Central memory CD4-positive, alpha-beta T cell (primary cell): ENCODE results near the gene ATAD3B.
"Not testable (repeated sequence)": the region's sequence is repeated elsewhere in the genome, so short reads cannot be mapped to it uniquely, and the experiment has no call there.

Experiments used
- DNase-seq: peaks from one replicate; pipeline ENCODE4 v3.0.0; 2022

ATAD3B gene

DNA sequence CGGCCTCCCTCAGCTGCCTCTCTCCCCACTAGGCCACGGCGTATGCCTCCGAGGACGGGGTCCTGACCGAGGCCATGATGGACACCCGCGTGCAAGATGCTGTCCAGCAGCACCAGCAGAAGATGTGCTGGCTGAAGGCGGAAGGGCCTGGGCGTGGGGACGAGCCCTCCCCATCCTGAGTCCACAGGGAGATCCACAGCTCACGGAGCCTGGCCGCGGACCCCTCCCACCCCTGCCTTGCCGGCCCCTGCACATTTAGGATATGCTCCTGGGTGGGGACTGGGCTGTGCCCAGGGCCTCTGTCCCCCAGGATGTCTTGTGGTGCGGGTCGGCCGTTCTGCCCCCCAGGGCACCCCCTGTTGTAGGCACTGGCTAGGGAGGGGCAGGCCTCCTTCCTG lies 62.3 kb downstream of the ATAD3B start:
- DNase-seq = not testable (repeated sequence)

DNA sequence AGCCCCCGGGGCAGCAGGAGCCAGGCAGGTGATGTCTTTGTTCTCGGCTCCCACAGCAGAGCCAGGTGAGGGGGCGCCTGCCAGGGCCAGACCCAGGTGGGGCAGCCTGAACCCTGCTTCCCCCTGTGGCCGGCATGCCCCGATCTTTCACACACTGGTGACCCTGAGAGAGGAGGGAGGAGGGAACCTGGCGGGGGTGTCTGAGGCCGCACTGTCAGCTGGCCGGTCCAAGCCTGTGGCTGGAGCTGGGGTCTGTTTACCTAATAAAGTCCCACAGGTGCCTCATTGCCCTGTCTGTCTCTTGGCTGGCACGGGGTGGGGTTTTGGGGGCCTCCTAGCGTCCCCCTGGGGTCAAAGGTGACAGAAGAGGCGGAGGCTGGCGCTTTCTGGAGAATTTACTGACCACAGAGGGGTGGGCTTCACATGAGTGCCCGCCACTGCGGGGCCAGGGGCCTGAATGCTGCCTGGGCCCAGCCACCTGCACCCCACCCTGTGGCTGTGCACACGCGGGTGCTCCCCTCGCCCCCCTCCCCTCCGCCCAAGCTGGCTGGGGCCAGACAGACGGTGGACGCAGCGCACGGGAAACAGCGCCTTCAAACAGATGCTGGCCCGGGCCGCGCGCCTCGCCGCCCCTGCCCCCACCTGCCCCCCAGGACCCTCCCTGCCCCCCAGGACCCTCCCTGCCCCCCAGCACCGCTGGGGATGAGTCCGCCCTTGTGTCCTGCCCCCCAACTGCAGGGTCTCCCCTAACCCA lies 63.0 kb downstream of the ATAD3B start:
- no peak for DNase-seq

DNA sequence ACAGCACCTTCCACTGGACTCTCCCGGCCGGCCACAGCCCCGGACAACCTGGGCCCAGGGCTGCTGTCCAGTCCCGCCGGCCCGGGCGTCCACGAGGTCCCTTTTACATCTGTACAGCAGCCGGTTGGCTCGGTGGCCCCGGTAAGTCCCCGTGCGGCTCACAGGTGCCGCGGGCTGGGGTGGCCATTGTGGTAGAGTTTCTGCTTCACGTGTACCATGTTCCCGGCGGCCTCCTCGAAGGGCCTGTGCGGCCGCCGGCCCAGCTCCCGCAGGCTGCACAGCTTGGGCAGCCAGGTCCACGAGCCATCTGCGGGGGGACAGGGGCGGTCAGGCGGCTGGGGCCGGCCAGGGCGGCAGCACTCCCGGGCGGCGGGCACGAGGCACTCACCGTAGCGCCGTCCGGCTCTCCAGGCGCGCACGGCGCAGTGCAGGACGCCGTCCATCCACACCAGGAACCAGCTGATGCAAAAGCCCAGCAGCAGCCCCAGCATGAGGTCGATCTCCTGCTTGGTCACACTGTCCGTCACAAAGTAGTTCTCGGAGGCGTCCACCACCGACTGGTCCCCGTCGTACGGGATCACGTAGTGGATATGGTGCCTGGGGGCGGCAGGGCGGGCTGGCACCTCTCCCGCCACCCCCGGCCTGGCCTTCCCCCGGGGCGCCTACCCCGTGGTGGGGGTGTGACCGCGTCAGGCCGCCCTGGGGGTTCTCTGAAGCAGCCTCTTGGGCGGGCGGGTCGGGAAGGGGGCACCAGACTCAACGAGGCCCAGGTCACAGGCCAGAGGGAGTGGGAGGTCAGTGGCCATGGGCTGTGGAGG lies 63.8 kb downstream of the ATAD3B start:
- no peak for DNase-seq

DNA sequence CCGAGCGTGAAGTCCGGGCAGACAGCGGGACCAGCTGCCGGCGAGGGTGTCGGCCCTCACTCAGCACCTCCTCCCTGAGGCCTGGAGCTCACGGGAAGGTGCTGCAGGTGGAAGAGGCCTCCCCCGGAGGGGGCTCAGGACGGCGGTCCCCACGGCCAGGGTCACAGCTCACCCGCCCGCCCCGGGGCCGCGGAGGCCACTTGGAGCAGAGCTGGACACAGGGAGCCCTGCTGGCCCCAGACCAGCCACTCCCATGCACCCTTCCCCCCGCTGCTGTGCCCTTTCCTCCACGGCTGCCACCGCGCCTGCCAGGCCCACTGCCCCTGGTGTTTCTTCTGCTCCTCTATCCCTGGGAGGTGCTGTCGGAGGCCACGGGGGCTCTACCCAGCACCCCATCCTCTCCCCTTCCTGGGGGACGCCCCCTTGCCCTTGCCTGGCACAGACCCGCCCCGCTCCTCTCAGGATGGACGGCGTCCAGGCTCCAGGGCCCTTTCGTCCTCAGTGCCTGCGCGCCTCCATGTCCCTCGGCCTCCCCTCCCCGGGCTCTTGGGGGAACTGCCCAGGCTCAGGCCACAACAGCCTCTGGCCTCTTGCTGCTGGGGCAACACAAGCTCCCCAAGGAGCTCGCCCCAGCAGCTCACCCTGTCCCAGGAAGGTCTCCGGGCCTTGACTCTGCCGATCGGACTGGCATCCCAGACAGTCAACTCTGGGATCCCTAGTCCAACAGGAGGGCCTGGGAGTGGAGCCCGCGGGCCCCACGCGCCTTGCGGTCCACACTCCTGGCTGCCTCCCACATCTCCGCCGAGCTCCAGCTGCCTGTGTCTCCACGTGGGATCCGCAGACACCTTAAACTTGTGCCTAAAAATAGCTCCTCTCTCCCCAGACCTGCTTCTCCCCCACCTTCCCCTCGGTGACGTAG lies 64.7 kb downstream of the ATAD3B start:
- no peak for DNase-seq

DNA sequence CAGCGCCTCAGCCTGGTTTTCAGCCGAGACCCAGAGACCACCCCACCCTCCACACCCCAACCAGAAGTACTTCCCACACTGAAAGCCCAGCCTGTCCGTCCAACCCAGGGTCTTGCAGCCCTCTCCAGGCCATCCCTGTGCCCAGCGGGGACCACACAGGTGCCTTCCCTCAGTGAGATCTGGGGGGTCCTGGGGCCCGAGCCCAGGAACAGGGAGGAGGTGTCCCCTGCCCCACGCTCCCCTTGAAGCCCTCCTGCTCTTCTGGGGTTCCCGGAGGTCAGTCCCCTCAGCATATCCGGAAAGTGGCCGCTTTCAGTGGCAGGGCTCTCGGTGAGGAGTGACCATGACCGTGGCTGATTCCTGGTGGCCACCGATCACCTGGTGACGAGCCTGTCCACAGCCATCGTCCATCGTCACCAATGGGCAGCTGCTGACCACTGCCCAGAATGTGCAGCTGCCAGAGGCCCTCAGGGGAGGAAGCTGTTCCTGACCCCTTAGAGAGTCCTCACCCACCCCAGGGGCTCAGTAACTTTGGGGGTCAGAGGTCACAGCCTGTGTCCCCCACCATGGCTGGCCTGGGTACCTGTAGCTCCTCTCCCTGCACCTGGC lies 65.5 kb downstream of the ATAD3B start:
- DNase-seq = no peak

DNA sequence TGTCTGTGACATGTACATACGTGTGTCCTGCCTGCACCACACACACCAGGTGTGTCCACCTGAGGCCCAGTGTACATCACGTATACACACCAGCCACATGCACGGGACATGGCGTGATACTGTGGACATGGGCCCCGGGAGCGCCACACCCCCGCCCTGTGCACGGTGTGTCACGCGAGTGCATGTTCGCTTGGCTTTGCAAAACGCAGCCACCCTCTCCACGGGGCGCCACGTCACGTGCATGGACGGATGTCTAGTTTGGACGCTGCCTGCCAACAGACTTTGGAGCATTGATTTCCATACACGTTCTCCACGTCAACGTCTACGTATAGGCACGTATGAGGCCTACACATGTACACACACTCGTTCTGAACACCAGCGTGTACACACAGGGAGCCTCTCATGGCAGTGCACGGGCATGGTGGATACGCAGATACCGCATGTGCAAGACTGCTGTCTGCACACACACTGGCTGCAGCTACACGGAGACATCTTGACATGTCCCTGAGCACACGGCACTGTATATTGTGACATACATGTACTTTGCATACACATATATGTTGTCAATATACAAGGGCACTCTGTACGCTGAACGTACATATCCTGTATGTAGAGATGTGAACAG lies 66.2 kb downstream of the ATAD3B start:
- no peak for DNase-seq

DNA sequence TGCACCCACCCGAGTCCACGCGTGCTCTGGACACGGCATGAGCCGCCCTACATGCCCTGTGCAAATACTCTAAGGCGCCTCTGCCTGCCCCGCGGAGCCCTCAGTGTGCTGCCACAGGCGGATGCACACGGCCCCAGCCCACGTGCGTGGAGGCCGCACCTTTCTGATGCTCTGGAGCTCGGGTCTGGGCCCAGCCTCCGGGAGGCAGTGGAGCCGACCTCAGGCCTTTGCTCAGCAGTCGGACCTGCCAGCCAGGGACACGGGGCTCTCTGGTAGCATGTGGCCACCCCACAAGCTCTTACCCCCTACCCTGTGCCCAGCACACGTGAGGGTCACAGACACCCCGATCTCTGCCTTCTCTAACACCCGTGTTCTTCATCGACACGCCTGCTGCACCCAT lies 66.8 kb downstream of the ATAD3B start:
- no peak for DNase-seq

DNA sequence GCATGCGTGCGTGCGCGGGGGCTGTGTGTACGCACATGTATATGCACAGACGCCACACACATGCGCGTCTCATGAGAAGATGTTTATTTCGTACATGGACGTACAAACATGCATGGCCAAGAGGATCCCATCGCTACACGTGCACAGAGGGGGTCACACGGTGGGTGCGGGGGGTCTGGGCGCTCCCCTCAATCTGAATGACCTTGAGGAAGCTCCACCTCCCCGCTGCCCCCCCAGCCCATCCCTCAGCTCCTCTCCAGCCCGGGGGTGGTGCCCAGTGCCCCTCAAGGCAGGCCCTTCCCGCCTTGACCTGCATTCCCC lies 67.4 kb downstream of the ATAD3B start:
- DNase-seq = no peak

DNA sequence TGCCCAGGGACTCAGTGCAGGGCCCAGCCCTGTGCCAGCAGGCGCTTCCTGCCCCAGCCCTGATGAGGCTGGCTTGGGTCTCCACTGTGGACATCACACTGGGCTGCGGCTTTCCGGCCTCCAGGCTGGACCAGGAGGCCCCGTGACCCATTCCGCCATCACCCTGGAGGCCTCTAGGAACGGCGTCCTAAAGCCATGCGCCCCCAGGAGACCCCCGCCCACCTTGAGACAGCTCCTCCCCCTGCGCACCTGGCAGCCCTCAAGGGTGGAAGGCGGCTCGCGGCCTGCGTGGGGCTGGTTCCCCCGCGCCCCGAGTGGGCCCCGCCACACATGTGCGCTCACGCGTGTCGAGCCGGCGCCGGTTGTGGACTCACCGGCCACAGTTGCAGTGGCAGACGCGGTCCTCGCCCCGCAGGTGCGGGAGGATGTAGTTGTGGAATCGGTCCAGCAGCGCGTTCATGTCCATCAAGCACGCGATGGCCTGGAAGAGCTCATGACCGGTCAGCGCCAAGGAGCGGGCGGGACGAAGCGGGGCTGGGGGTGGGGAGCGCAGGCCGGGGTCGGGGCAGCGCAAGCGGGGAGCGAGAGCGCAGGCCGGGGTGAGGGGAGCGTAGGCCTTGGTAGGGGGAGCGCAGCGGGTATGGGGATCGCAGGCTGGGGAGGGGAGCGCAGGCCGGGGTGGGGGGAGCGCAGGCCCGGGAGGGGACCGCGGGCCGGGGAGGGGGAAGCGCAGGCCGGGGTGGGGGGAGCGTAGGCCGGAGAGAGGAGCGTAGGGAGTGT lies 67.9 kb downstream of the ATAD3B start:
- DNase-seq = no peak

DNA sequence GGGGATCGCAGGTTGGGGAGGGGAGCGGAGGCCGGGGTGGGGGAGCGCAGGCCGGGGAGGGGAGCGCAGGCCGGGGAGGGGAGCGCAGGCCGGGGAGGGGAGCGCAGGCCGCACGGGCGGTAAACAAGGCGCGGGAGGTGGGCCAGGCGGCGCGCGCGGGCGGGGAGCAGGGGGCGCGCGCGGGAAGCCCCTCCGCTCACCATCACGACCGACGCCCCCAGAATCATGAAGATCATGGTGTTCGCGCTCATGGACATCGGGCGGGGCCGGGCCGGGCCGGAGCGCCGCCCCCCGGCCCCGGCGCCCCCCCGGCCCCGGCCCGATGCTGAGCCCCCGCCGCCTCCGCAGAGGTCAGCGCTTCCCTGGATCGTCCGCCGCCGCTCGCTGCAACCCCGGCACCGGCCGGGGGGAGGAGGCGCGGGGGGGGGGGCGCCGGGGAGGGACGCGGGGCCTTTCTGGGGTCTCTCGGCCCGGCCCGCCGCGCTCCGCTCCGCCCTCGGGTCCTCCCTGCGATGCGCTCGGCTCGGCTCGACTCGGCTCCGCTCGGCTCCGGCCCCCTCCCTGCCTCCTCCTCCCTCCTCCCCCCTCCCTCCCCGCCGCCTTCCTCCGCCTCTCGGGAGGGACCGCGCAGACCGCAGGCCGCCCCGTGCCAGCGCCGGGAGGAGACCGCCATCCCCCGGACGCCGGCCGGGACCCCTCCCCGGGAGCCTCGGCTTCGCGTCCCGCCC lies 68.7 kb downstream of the ATAD3B start, which contains the start of gene TMEM240:
Gene TMEM240 (minus strand): TSS at position 535 of the 728 bp plus-strand sequence. CDS start 278 bp downstream, at position 257.
- DNase-seq = peak; percentile 29

DNA sequence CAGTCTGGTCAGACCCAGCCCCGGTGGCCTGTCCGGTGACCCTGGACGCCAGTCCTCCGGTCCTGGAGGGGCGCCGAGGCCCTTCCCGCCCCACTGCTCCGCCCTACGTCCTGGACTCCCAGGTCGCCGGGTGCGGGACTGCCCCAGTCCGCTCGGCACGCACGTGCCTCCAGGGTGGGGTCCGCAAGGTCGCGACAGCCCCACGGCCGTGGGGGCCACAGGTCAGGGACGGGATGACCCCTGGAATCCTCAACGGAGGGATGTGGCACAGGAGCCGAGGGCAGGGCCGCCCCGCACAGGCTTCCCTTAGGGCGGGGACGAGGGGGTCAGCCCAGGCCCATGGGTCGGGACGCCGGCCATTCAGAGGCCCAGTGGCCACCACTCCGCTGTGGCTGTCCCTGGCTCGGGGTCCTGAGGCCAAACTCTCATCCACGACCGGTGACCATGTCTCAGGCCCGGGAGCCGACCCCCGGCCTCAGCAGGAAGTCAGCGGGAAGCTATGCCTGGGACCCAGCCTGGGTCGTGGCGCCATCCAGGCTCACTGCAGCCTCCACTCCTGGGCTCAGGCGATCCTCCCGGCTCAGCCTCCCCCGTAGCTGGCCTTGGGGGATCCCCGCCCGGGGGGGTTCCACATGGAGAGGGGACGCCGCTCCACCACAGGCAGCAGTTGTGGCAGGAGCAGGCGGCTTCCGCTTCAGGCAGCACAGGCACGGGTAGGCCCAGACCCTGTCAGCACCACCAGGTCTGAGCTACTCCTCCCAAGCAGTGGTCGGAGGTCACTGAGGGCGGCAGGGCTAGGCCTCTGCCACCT lies 69.5 kb downstream of the ATAD3B start:
- DNase-seq = no peak

DNA sequence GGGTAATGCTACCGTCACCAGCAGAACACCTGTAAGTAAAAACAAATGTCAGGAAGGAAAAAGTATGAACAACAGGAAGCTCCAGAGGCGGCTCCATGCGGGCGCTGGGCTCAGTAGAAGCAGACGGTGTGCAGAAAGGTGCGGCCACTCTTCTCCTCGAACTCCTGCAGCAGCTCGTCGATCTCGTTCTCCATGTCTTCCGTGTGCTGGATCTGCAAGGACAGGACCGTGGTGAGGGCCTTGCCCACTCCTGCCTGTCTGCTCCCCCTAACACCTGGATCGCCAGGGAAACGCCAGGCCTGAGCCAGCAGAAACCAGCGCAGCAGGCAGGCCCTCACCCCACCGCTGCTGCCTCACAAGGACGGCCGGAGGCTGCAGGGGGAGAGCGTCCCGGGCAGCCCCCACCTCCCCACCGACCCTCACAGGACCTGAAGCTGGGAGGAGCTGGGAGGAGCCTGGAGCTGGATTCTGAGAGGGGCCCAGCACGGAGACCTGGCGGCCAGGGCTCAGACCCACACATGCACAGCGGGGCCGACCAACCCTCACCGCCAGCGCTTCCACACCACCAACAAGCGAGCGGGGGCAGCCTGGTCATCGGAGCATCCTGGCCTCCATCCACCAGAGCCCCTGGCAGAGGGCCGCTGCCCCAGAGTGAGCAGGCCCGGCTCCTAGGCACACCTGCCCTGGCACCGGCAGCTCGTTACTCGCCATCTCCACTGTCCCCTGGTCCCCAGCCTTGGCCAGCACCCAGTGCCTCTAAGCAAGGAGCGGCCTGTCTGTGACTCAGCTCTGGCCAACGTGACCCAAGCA lies 70.6 kb downstream of the ATAD3B start:
- DNase-seq = no peak

DNA sequence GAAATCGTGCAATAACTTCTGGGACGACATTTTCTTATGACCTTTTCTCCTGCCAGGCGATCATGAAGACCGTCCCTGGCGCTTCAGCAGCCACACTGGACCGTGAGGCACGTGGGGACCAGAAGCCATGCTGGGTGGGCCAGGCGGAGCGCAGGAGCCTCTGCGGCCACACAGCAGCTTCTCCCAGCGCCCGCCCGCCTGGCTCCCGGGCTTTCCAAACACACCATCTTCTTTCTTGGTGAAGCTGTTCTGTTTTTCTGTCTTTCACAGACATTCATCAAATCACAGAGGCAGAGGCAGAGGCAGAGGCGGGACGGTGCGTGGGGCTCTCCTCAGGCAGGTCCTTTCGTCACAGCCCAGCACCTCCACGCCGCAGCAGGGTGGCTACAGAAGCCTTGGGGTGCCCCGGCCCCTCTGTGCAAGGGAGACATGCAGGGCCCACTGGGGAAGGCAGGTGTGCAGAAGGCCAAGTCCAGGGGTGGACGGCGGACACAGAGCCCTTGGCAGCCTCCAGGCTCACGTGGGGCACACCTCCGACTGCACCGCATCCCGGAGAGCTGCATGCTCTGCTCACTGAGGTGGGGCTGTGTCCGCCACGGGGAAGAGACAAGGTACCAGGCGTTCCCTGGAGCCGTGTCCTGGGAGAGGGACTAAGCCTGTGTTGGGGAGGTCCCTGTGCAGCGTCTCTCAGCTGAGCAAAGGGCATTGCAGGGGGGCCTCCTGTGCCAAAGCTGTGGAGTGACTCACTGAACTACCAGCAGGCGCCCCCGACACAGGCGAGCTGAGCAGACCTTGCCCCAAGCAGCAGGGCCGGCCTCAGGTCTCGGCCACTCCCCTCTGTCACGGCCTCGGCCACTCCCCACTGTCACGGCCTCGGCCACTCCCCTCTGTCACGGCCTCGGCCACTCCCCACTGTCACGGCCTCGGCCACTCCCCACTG lies 71.5 kb downstream of the ATAD3B start:
- no peak for DNase-seq

DNA sequence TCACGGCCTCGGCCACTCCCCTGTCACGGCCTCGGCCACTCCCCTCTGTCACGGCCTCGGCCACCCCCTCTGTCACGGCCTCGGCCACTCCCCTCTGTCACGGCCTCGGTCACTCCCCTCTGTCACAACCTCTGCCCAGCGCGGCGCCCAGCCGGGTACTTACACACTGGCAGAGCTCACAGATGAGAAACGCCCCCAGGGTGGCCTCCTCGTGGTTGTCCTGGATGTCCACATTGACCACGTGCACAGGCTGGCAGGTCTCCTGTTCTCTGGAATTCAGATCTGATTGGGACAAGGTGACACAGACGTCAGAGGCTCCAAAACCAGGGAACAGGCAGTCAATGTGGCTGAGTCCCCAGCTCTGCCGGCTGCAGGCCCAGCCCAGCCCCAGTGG lies 72.1 kb downstream of the ATAD3B start:
- DNase-seq = no peak

DNA sequence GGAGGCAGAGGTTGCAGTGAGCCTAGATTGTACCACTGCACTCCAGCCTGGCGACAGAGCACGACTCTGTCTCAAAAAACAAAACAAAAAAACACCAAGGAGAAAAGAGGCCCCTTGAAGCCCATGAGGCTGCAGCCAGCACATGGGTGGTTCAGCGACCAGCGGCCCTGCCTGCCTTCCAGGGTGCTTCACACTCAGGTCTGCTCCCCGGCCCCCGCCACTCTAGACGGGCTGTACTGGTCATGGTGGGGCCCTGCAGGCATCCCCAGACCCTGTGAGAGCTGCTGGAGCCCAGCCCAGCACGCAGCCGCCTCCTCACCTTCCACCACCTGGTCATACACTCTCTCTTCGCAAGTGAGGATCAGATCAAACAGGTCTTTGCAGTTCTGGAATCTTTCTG lies 73.0 kb downstream of the ATAD3B start:
- DNase-seq = no peak
